ENCODE results near the gene RPL22.

Gene RPL22

DNA sequence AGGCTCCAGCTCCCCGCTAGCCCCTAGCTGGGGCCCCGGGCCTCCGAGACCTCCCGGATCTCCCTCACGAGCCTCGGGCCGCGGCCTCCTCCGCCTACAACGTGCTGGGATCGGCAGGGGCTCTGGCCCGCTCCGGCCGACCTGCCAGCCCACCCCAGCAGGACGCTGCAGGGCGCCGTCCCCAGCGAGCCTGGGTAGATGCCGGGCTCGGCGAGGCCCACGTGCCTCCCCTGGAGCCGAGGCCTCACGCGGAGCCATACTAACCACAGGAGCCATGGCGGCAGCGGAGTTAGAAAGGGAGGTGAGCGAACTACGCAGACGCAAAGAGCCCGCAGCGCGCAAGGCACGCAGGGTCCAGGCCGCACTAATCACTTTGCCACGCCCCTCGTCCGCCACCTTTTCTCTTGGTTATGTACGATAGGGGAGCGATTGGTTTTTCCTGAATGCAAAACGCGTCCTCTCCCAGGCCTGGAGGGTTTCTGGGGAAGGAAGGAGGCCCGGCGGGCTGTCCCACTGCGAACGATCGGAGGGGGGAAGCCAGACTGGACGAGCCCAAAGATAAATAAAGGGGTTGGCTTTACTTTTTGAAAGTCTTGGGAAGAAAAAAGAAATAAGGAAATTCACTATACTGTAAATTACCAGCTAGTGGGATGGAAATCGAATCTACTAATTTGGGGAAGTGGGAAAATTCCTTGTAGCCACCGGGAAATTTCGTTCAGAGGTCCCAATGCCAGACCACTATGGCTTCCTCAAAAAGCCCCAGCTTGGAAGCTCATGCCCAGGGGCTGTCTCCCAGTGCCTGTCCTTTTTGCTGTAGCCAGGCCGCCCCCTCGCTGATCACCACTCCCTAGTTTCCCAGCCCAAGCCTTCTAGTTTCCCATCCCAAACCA, at the start of gene RPL22:
Gene RPL22 (minus strand): TSS at position 298 of the 890 bp plus-strand sequence. CDS start 22 bp downstream, at position 276.
- peak within 1 kb of the TSS; percentile 97 for H3K27ac ChIP-seq
- TF ChIP-seq, protein P1, sequence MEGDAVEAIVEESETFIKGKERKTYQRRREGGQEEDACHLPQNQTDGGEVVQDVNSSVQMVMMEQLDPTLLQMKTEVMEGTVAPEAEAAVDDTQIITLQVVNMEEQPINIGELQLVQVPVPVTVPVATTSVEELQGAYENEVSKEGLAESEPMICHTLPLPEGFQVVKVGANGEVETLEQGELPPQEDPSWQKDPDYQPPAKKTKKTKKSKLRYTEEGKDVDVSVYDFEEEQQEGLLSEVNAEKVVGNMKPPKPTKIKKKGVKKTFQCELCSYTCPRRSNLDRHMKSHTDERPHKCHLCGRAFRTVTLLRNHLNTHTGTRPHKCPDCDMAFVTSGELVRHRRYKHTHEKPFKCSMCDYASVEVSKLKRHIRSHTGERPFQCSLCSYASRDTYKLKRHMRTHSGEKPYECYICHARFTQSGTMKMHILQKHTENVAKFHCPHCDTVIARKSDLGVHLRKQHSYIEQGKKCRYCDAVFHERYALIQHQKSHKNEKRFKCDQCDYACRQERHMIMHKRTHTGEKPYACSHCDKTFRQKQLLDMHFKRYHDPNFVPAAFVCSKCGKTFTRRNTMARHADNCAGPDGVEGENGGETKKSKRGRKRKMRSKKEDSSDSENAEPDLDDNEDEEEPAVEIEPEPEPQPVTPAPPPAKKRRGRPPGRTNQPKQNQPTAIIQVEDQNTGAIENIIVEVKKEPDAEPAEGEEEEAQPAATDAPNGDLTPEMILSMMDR (conservative IDR thresholded peaks at IDR 0.05): no peak
- peak; percentile 98 for TF ChIP-seq ZFX (IDR thresholded peaks at IDR 0.05)

DNA sequence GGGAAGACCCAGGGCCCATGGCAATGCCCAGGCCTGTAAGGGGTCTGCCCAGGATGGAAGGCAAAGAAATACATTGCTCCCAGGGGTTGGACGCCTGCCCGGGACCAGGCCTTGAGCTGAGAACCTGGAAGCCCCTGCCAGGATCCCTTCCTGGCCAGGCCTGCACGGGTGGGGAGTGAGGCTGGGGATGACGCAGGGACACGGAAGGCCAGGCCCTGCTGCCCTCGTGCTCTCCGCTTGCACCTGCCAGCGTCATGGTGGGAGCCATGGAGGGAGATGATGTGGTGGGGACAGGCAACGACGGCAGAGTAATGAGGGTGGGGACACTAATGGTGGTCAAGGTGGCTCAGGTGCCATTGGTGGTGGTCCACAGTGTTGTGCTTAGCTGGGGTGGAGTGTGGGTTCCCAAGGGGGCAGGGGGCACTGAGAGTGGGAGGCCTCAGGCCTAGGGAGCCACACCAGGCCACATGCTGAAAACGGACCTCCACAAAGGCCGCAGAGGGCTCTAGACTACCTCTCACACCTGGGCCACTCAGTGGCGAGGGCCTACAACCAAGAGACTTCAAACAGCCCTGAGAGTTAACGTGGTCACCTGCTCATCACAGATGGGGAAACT, 48.9 kb upstream of the RPL22 start:
- TF ChIP-seq, protein P1 (conservative IDR thresholded peaks at IDR 0.05): no peak
- TF ChIP-seq ZFX (IDR thresholded peaks at IDR 0.05): no peak
- H3K27ac ChIP-seq: no peak overlapping the region

DNA sequence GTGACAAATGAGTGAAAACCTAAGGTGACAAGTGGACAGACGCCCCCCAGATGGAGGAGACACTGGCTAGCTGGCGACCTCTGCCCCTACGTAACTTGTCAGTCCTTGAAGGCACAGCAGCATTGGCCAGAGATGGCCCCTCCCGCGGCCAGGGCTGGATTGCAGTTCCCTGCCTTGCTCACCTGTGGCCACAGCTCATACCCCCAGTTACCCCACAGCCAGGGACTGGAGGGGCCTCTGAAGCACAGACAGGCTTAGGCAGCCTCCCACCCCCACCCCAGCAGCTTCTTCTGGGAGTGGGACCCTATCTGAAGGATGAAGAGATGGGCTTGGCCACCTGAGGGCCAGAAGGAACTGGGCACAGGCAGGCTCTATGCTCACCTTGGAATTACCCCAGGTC, 48.3 kb upstream of the RPL22 start:
- no peak overlapping the region for H3K27ac ChIP-seq
- TF ChIP-seq, protein P1 (conservative IDR thresholded peaks at IDR 0.05): no peak
- no peak for TF ChIP-seq ZFX (IDR thresholded peaks at IDR 0.05)

DNA sequence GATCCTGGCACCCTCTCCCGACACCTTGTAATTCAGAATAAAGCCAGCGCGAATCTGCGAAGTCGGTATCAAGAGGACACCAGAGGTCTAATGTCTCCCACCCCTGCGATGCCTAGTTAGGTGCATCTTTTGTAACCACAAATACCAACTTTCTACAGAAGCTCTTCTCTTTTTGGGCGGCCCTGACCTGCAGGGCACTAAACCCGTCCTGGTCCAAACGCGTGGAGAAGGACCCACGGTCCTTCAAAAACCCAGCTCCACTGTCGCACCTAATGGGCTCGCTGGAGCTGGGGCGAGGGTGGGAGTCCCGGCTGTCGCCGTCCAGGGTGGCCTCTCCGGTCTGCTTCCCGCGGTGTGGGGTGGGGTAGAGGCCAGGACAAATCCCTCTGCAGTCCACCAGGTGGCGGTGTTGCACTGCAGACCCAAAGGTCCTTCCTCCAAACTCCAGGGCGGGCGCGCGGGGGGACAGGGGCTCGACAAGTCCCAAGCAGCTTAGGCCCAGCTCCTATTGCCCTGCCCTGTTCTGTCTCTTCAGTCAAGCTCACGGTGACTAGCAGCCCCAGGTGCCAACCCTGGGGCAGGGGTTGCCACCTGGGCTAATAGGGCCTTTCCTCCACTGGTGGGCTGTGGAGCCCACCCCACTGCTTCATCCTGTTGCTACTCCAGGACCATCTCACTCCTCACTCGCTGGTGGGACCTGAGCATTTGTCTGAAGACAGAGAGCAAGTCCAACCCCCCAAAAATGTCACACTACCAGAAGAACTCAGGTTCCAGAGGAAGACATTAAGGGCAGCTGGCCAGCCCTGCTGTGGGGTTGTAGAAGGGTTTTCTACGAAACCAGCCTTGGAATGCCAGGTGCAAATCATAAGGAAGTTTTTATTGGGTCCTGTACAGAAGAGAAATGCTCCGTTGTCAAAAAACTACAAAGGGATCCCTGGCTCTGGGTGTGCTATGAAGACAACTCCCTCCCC, 47.4 kb upstream of the RPL22 start:
- TF ChIP-seq, protein P1 (conservative IDR thresholded peaks at IDR 0.05): peak; percentile 96
- no peak for TF ChIP-seq ZFX (IDR thresholded peaks at IDR 0.05)
- no peak overlapping the region for H3K27ac ChIP-seq

DNA sequence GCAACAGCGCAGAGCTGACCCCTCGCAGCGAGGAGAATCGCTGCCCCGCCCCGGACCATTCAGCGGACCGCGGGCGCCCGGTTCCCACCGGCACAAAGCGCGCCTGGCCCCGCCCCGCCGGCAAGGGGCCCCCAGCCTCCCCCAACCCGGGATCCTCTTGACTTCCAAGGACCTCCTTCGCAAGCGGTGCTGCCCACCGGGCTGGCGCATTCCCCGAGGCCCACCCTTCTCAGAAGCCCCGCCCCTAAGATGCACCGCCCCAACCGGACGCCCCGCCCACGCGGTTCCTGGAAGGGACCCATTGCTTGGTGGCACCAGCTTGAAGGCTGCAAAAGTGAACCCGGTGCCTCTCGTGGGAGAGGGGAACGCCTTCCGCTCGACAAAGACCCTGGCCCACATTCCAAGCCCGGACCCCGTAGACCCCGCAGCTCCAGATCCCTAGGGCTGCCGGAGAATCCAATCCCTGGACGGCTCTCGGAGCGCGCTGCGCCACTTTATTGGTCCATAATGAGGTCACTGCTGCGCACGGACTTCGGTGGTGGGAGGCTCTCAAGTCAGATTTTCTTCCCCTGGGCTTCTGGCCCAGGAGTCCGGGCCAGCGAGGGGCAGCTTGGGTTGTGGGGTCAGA, 46.6 kb upstream of the RPL22 start:
- no peak for TF ChIP-seq ZFX (IDR thresholded peaks at IDR 0.05)
- TF ChIP-seq, protein P1 (conservative IDR thresholded peaks at IDR 0.05): no peak
- H3K27ac ChIP-seq: no peak overlapping the region

DNA sequence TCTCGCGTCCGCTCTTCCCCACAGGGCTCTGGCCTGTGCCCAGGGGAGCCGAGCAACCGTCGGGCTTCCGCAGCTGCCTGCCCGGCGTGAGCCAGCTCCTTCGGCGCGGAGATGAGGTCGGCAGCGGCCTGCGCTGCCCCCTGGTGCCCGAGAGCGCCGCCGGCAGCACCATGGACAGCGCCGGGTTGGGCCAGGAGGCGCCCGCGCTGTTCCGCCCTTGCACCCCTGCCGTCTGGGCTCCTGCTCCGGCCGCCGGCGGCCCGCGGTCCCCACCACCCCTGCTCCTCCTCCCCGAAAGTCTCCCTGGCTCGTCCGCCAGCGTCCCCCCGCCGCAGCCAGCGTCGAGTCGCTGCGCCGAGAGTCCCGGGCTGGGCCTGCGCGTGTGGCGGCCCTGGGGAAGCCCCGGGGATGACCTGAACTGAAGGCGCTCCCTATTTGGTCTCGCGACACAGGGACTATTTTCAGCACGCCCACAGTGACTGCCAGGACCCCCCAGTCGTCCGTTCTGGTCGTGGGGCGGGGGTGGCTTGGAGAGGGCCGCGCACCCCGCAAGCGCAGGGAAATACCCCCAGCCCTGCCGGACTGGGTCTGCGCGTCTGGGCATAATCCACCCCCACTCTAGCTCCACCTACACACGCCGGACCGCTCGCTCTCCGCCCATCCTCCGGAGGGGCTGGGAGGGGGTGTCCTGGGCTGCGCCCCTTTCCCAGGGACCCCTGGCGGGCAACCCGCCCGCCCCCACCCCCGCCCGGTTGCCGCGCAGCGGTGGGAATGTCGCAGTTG, 45.9 kb upstream of the RPL22 start:
- TF ChIP-seq, protein P1 (conservative IDR thresholded peaks at IDR 0.05): peak; percentile 84
- no peak for TF ChIP-seq ZFX (IDR thresholded peaks at IDR 0.05)
- no peak overlapping the region for H3K27ac ChIP-seq
